ENCODE measurements around the gene PHF8. TPM values are rescaled to one million over a fixed set of nuclear protein-coding genes. Genes with fewer than 3 reads are reported as not detected.

Gene PHF8
- total RNA-seq, 4 donors from 2014 or later: 34.9 to 63.1 (median 60.5) TPM

GRCh38 chrX:54007682-54008081, 36.6 kb downstream of the PHF8 start:
- H3K27me3 ChIP-seq: no peaks in the 10 kb centered on the region
- DNase-seq (ENCODE audit: low spot score in 2 of 2): no peak
- no peak overlapping the region for H3K4me3 ChIP-seq
- 84 to 86% methylated on average over 4 of the region's 4 CpGs for WGBS, 2 donors
- H3K27ac ChIP-seq: no peak overlapping the region
- H3K4me1 ChIP-seq: no peaks in the 10 kb centered on the region
- TF ChIP-seq, protein P1, sequence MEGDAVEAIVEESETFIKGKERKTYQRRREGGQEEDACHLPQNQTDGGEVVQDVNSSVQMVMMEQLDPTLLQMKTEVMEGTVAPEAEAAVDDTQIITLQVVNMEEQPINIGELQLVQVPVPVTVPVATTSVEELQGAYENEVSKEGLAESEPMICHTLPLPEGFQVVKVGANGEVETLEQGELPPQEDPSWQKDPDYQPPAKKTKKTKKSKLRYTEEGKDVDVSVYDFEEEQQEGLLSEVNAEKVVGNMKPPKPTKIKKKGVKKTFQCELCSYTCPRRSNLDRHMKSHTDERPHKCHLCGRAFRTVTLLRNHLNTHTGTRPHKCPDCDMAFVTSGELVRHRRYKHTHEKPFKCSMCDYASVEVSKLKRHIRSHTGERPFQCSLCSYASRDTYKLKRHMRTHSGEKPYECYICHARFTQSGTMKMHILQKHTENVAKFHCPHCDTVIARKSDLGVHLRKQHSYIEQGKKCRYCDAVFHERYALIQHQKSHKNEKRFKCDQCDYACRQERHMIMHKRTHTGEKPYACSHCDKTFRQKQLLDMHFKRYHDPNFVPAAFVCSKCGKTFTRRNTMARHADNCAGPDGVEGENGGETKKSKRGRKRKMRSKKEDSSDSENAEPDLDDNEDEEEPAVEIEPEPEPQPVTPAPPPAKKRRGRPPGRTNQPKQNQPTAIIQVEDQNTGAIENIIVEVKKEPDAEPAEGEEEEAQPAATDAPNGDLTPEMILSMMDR (IDR thresholded peaks at IDR 0.05): no peak
- no peak for TF ChIP-seq POLR2A (IDR thresholded peaks at IDR 0.05)
- TF ChIP-seq EP300 (IDR thresholded peaks at IDR 0.05): no peak
- H3K36me3 ChIP-seq: peaks cover 0 to 29% (median 0%) of the 10 kb centered on the region in 3 donors
- no peaks in the 10 kb centered on the region for H3K9me3 ChIP-seq

GRCh38 chrX:53997724-53998123, 46.5 kb downstream of the PHF8 start:
- Histone ChIP-seq H3K27ac (no peak overlapping the region), H3K27me3 (no peaks in the 10 kb centered on the region), H3K4me3 (no peak overlapping the region), H3K4me1 (no peaks in the 10 kb centered on the region), H3K36me3 (peaks cover 0 to 70% (median 0%) of the 10 kb centered on the region in 3 donors), H3K9me3 (no peaks in the 10 kb centered on the region)
- 74 to 92% methylated on average over 2 of the region's 2 CpGs for WGBS, 2 donors
- DNase-seq (ENCODE audit: low spot score in 2 of 2): no peak
- TF ChIP-seq, protein P1 (IDR thresholded peaks at IDR 0.05): no peak
- TF ChIP-seq POLR2A (IDR thresholded peaks at IDR 0.05): no peak
- TF ChIP-seq EP300 (IDR thresholded peaks at IDR 0.05): no peak

DNA sequence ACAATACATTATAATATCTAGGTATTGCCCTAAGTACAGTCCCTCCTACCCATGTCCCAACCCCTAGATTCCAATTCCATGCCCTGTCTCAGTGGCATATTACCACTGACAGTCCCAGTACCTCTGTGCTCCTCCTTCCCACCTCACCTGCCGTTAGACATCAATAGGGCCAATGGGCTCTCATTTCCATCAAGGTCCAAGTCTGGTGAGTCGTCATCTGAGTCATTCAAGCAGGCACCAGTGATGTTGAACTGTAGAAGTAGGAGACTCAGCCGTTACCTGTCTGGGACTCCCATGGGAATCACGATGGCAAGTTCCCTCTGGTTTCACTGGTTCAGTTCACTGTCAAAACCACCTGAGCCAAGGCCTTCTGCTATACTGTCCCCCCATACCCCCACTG, 51.7 kb downstream of the PHF8 start:
- H3K27me3 ChIP-seq: no peaks in the 10 kb centered on the region
- TF ChIP-seq, protein P1 (IDR thresholded peaks at IDR 0.05): no peak
- no peak for TF ChIP-seq EP300 (IDR thresholded peaks at IDR 0.05)
- TF ChIP-seq POLR2A (IDR thresholded peaks at IDR 0.05): no peak
- no peaks in the 10 kb centered on the region for H3K9me3 ChIP-seq
- no peak overlapping the region for H3K4me3 ChIP-seq
- H3K4me1 ChIP-seq: no peaks in the 10 kb centered on the region
- no peak overlapping the region for H3K27ac ChIP-seq
- peaks cover 0 to 34% (median 0%) of the 10 kb centered on the region in 3 donors for H3K36me3 ChIP-seq
- DNase-seq (ENCODE audit: low spot score in 2 of 2): no peak
- 78 to 93% methylated on average over 3 to 4 of the region's 4 CpGs for WGBS, 2 donors

DNA sequence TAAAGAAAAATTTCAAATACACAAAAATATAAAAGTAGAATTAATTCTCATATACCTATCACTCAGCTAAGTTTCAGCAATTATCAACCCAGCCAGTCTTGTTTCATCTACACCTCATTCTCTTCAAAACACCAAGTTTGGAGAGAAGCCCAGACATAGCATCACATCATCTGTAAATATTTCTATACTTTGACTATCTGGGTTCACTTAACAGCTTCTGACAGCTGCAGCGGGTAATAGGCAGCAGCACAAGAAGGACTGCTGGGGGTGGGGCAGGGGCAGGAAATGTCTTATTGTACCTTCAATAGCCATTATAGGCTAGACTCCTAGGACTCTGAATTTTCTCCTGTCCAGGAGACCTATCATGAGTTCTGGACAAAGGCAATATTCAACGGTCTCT, 54.1 kb downstream of the PHF8 start:
- Histone ChIP-seq H3K27ac (no peak overlapping the region), H3K27me3 (no peaks in the 10 kb centered on the region), H3K36me3 (peaks cover 0 to 52% (median 3%) of the 10 kb centered on the region in 3 donors), H3K9me3 (no peaks in the 10 kb centered on the region), H3K4me3 (no peak overlapping the region), H3K4me1 (no peaks in the 10 kb centered on the region)
- 73 to 81% methylated on average over 2 of the region's 2 CpGs for WGBS, 2 donors
- TF ChIP-seq EP300 (IDR thresholded peaks at IDR 0.05) (no peak), POLR2A (IDR thresholded peaks at IDR 0.05) (no peak)
- TF ChIP-seq, protein P1 (IDR thresholded peaks at IDR 0.05): no peak
- DNase-seq (ENCODE audit: low spot score in 2 of 2): no peak

GRCh38 chrX:53984895-53985294, 59.4 kb downstream of the PHF8 start:
- H3K27ac ChIP-seq: no peak overlapping the region
- H3K27me3 ChIP-seq: no peaks in the 10 kb centered on the region
- TF ChIP-seq POLR2A (IDR thresholded peaks at IDR 0.05) (no peak), EP300 (IDR thresholded peaks at IDR 0.05) (no peak)
- TF ChIP-seq, protein P1 (IDR thresholded peaks at IDR 0.05): no peak
- WGBS, 2 donors: 86 to 96% methylated on average over 11 to 12 of the region's 12 CpGs
- no peak for DNase-seq (ENCODE audit: low spot score in 2 of 2)
- no peak overlapping the region for H3K4me3 ChIP-seq
- no peaks in the 10 kb centered on the region for H3K4me1 ChIP-seq
- H3K9me3 ChIP-seq: no peaks in the 10 kb centered on the region
- peaks cover 0 to 60% (median 3%) of the 10 kb centered on the region in 3 donors for H3K36me3 ChIP-seq

Measured in tibial nerve (tissue), 4 donors.